HepG2 (cell line): Measurements from ENCODE around the gene PTPN12.

ENCODE experiments used
- ARNTL ChIP-seq: sonication (generic); formaldehyde crosslinking; IDR thresholded peaks from 2 replicates; pipeline ENCODE4 v1.4.0; 2020; ENCODE audit warnings: mild to moderate bottlenecking, missing genetic modification reagents
- CREB1 ChIP-seq, 2 experiments: fragments of 450-650 bp in 1 of 2; IDR thresholded peaks; 2 replicates each; pipeline ENCODE4 v1.6.1; 2016 to 2017; ENCODE audit warnings: control low read depth in 1 of 2, mild to moderate bottlenecking in 1 of 2, missing compliant biosample characterization in 1 of 2, missing genetic modification characterization in 1 of 2
- NR3C1 ChIP-seq: sonication (generic); formaldehyde crosslinking; IDR thresholded peaks from 2 replicates; pipeline ENCODE4 v1.4.0; 2020; ENCODE audit warnings: missing genetic modification reagents
- RXRA ChIP-seq: sonication (generic); formaldehyde crosslinking; IDR thresholded peaks from 2 replicates; pipeline ENCODE4 v1.5.1; 2020; ENCODE audit warnings: missing genetic modification reagents
- ZFP41 ChIP-seq: sonication (generic); formaldehyde crosslinking; IDR thresholded peaks from 2 replicates; pipeline ENCODE4 v1.4.0; 2020; ENCODE audit warnings: mild to moderate bottlenecking, missing genetic modification reagents, borderline replicate concordance
- ZNF263 ChIP-seq: sonication (generic); formaldehyde crosslinking; IDR thresholded peaks from 2 replicates; pipeline ENCODE4 v1.4.0; 2020; ENCODE audit warnings: missing genetic modification reagents
- TF ChIP-seq, protein P1 (sequence below): sonication (generic); formaldehyde crosslinking; IDR thresholded peaks from 2 replicates; pipeline ENCODE4 v1.5.0; 2020; ENCODE audit warnings: mild to moderate bottlenecking, missing genetic modification reagents, moderate library complexity
- TF ChIP-seq, protein P2 (sequence below): sonication (generic); formaldehyde crosslinking; IDR thresholded peaks from 2 replicates; pipeline ENCODE4 v1.5.0; 2020; ENCODE audit warnings: missing genetic modification reagents

DNA sequence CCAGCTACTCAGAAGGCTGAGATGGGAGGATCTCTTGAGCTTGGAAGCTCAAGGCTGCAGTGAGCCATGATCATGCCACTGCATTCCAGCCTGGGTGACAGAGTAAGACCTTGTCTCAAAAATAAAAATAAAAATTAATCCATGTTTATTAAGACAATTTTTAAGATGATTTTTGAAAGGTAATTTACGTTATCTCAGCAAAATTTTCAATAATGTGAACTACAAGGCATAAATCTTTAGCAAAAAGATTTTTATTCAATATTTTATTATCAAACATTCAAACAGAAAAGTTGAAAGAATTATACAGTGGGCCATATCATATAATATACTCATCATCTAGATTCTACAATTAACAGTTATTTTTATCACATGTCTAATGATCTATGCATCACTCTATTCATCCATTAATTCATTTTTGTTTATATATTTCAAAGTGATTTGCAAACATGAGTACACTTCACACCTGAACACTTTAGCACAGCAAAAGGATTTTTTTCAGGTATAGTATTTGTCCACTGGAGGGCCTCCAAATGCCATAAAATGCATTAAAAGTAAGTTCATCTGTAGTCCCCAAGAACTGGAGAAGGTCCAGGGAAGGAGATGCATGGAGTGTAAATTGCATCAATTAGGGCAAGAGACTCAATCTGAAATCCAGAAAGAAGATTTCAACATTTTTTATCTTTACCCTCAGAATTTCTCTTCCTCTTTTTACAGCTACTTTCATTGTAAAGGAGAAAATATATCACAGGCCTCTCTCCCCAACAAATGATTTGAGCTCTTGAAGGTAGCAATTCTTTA, 120.5 kb downstream of the PTPN12 start:
- TF ChIP-seq, protein P1, sequence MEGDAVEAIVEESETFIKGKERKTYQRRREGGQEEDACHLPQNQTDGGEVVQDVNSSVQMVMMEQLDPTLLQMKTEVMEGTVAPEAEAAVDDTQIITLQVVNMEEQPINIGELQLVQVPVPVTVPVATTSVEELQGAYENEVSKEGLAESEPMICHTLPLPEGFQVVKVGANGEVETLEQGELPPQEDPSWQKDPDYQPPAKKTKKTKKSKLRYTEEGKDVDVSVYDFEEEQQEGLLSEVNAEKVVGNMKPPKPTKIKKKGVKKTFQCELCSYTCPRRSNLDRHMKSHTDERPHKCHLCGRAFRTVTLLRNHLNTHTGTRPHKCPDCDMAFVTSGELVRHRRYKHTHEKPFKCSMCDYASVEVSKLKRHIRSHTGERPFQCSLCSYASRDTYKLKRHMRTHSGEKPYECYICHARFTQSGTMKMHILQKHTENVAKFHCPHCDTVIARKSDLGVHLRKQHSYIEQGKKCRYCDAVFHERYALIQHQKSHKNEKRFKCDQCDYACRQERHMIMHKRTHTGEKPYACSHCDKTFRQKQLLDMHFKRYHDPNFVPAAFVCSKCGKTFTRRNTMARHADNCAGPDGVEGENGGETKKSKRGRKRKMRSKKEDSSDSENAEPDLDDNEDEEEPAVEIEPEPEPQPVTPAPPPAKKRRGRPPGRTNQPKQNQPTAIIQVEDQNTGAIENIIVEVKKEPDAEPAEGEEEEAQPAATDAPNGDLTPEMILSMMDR (CRISPR knock-in tag): peak; percentile 74
- TF ChIP-seq CREB1 (IDR thresholded peaks at IDR 0.05) (no peak), CREB1 (CRISPR knock-in tag; IDR thresholded peaks at IDR 0.05) (no peak), ZFP41 (no peak), ARNTL (CRISPR knock-in tag) (no peak), RXRA (no peak), ZNF263 (no peak), NR3C1 (CRISPR knock-in tag) (no peak)
- TF ChIP-seq, protein P2, sequence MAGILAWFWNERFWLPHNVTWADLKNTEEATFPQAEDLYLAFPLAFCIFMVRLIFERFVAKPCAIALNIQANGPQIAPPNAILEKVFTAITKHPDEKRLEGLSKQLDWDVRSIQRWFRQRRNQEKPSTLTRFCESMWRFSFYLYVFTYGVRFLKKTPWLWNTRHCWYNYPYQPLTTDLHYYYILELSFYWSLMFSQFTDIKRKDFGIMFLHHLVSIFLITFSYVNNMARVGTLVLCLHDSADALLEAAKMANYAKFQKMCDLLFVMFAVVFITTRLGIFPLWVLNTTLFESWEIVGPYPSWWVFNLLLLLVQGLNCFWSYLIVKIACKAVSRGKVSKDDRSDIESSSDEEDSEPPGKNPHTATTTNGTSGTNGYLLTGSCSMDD (CRISPR knock-in tag): no peak
